ENCODE measurements around the gene NPEPL1.
"Not testable (repeated sequence)": the region's sequence is repeated elsewhere in the genome, so short reads cannot be mapped to it uniquely, and the experiment has no call there.

NPEPL1 gene

DNA sequence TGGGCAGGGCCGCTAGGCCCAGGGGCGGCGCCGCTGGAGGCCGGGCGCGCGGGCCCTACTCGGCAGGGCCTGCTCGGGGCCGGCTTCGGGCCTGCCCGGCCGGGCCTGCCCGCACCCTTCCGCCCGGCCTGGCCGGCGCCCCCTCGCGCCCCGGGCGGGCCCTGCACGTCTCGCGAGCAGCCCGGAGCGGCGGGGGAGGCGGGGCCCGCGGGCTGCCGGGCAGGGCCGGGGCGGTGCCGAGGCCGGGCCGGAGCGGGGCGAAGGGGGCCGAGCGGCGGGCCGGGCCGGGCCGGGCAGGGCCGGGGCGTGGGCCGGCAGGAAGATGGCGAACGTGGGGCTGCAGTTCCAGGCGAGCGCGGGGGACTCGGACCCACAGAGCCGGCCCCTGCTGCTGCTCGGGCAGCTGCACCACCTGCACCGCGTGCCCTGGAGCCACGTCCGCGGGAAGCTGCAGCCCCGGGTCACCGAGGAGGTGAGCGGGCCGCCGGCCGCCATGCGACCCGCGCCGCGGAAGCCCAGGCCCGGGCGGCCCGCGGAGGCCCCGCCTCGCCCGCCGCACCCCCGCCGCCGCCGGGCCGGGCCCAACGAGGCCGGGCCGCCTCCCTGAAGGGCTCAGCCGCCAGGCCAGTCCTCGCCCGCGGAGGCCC is at the start of gene NPEPL1:
TSS of gene NPEPL1 (plus strand) at position 222 of the 647 bp plus-strand sequence. CDS start at position 323, 101 bp downstream.
- peak within 1 kb of the TSS; percentile 41 for H3K4me3 ChIP-seq (ENCODE audit: control insufficient read depth, low read depth, low read length)
- no peak for TF ChIP-seq CTCF (conservative IDR thresholded peaks at IDR 0.05; ENCODE audit: control insufficient read depth, insufficient read depth, low read depth, low read length)
- DNase-seq (ENCODE audit: low read depth): peak; percentile 72

- not testable (repeated sequence) for H3K4me3 ChIP-seq (ENCODE audit: control insufficient read depth, low read depth, low read length); DNase-seq (ENCODE audit: low read depth)
These were observed 49.7 kb upstream of the NPEPL1 start for GRCh38 chr20:58642896-58643295.

- no peak for TF ChIP-seq CTCF (conservative IDR thresholded peaks at IDR 0.05; ENCODE audit: control insufficient read depth, insufficient read depth, low read depth, low read length)
- DNase-seq (ENCODE audit: low read depth): peak; percentile 86
- H3K4me3 ChIP-seq (ENCODE audit: control insufficient read depth, low read depth, low read length): no peak overlapping the region
These were observed 47.1 kb upstream of the NPEPL1 start for GRCh38 chr20:58645412-58645968.

DNA sequence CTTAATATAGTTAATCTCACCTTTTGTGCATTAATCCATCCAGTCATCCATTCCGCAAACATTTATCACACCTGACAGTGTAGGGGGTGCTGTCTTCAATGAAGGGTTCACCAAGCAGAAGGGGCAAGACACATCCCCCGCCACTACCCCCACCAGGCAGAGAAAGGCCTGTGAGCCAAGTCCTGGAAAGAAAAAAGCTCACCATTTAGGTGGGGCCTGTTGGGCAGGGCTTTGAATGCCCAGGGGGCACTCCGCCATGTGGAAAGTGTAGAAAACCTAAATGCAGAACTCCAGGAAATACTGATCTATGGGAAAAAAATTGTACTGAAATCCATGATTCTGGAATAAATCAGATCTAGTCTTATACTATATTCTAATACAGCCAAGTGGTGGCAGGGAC is 46.3 kb upstream of the NPEPL1 start:
- DNase-seq (ENCODE audit: low read depth): no peak
- no peak for TF ChIP-seq CTCF (conservative IDR thresholded peaks at IDR 0.05; ENCODE audit: control insufficient read depth, insufficient read depth, low read depth, low read length)
- no peak overlapping the region for H3K4me3 ChIP-seq (ENCODE audit: control insufficient read depth, low read depth, low read length)

DNA sequence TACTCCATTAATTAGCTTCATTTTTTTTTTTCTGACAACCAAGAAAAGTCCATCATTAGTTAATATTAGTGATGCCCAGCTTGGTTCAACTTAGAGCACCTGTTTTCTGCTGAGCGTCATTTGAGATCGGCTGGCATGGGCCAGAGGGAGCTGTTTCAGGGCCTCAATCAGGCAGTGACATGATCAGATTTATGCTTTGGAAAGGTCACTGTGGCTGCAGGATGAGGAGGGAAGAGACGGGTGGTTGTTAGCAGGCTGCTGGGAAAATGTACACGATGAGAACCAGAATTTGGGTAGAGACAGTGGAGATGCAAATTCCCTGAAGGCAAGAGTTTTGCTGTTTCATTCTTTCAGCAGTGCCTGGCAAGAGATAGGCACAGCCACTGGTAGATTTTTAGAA is 45.9 kb upstream of the NPEPL1 start:
- no peak for TF ChIP-seq CTCF (conservative IDR thresholded peaks at IDR 0.05; ENCODE audit: control insufficient read depth, insufficient read depth, low read depth, low read length)
- no peak for DNase-seq (ENCODE audit: low read depth)

DNA sequence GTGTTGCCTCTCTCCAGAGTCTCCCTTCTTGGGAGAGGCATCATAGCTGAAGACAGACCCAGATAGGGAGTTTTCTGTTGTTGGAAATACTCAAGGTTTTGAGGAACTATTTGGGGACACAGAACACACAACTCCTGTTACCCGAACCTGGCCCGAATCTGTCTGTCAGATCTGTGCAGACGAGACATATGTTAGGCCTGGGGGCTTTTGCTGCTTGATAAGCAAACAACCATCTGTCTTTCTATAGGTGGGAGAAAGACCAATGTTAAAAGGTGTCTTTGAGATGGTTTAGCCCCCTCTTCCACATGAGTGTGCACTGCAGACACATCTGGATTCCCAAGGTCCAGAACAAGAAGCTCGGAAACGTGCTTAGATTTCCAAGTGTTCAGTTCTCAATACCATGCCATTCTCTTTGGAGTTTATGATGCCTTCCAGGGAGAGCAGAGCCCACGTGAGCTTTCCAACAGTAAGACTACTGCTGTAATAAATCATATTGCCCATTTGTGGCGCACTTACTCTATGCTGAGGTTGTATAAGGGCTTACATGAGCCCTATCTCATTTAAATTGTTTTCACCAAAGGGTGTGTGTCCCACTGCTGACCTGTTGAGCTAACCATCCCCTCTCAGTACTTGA is 45.3 kb upstream of the NPEPL1 start:
- DNase-seq (ENCODE audit: low read depth): no peak
- TF ChIP-seq CTCF (conservative IDR thresholded peaks at IDR 0.05; ENCODE audit: control insufficient read depth, insufficient read depth, low read depth, low read length): no peak
- H3K4me3 ChIP-seq (ENCODE audit: control insufficient read depth, low read depth, low read length): no peak overlapping the region

More for the DNA sequence above, 45.9 kb upstream of the NPEPL1 start:
- no peak overlapping the region for H3K4me3 ChIP-seq (ENCODE audit: control insufficient read depth, low read depth, low read length)

DNA sequence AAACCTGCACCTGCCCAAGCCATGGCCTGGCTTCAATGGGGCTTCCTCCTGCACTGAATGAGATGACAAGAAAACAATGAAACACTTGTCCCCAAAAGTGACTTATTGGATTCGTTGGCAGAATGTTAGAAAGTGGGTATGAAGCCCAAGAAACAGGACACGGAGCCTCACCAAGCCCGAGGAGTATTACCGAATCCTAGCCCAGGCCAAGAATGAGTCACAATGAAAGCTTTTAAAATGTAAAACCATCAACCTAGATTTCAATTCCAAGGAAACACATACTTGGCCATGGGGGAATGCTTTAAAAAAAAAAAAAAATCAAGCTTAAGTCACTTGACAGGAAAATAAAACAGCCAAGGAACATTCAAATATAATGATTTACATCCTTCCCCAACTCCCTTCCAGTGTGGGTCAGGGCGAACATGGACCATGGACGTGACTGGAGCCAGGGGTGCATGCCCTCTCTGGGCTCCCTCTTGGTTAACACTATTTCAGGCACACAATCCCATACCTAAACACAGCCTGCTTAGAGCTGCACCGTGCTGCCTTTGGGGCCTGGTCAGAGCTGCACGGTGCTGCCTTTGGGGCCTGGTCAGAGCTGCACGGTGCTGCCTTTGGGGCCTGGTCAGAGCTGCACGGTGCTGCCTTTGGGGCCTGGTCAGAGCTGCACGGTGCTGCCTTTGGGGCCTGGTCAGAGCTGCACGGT is 44.7 kb upstream of the NPEPL1 start:
- peak; percentile 86 for DNase-seq (ENCODE audit: low read depth)
- no peak overlapping the region for H3K4me3 ChIP-seq (ENCODE audit: control insufficient read depth, low read depth, low read length)
- TF ChIP-seq CTCF (conservative IDR thresholded peaks at IDR 0.05; ENCODE audit: control insufficient read depth, insufficient read depth, low read depth, low read length): no peak

DNA sequence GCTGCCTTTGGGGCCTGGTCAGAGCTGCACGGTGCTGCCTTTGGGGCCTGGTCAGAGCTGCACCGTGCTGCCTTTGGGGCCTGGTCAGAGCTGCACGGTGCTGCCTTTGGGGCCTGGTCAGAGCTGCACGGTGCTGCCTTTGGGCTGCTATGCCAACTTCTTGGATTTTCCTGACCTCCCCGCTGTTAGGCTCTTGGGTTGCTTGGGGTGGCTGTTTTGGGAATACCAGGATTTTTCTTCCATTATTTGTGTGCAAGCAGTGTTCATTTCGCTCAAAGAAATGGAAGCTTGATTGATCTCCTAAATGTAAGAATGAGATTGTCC is 44.1 kb upstream of the NPEPL1 start:
- DNase-seq (ENCODE audit: low read depth); H3K4me3 ChIP-seq (ENCODE audit: control insufficient read depth, low read depth, low read length): not testable (repeated sequence)

Measured in fibroblast of mammary gland (primary cell).